HCT116 (cell line): ENCODE results near the gene ASPN. TPM values are rescaled to one million over a fixed set of nuclear protein-coding genes. Genes with fewer than 3 reads are reported as not detected.
A peak's percentile ranks its signal among the peaks of the same experiment; 100 is the strongest.

Experiments
- ATAC-seq: fragments of 200-7000 bp; cut with Tn5 transposase; 2 replicates; pipeline ENCODE4 v1.9.1; 2020; ENCODE audit warnings: mild to moderate bottlenecking, moderate library complexity
- BruUV-seq: library from RNA; stranded (reverse); fragments of 400-500 nt; replicated peaks from 2 replicates; lab custom pipeline; 2021; lab: Mats Ljungman, UMichigan
- CTCF ChIA-PET: fragments of 300-600 bp; sonication (Branson Sonifier 250); formaldehyde crosslinking; loops from one replicate; lab custom pipeline; 2021; ENCODE audit warnings: antibody characterized with exemption; lab: Charles Lee
- POLR2A ChIA-PET: fragments of 300-600, 350-600 bp; sonication (Branson Sonifier 250); formaldehyde crosslinking; loops from one replicate; lab custom pipeline; 2021; ENCODE audit warnings: antibody characterized with exemption; lab: Charles Lee
- RAD21 ChIA-PET, 2 experiments: fragments of 300-600 bp; sonication (Branson Sonifier 250); formaldehyde crosslinking; loops; one replicate each; lab custom pipeline; 2023; ENCODE audit warnings: low total read pairs in 2 of 2; ENCODE audit not compliant: uncharacterized antibody in 2 of 2, unreplicated experiment in 2 of 2, low non-redundant PET in 1 of 2; lab: Charles Lee
- DNase-seq: peaks from one replicate; pipeline ENCODE4 v3.0.0-alpha.2; 2010; ENCODE audit warnings: low read depth, low spot score
- H2AFZ ChIP-seq: fragments of 200-600 bp; shearing (Covaris generic), sonication (generic); 2 replicates; pipeline ENCODE4 v1.6.1; 2017; ENCODE audit warnings: low read depth, mixed run types, mixed read lengths, antibody characterized with exemption, low read length; ENCODE audit not compliant: poor library complexity, severe bottlenecking
- H3K27ac ChIP-seq: 2 replicates; pipeline ENCODE4 v1.5.1; 2012; ENCODE audit warnings: low read depth, low read length
- H3K27me3 ChIP-seq: fragments of 200-600 bp; sonication (generic); 2 replicates; pipeline ENCODE4 v1.6.1; 2016; ENCODE audit warnings: mixed run types, low read length, mixed read lengths; ENCODE audit not compliant: insufficient read depth
- H3K36me3 ChIP-seq, 2 experiments: fragments of 200-500 bp in 1 of 2; fragments of 200-600 bp in 1 of 2; sonication (Bioruptor generic) in 1 of 2; sonication (generic) in 1 of 2; 2 replicates each; pipeline versions ENCODE4 v1.5.1 to v1.6.1; 2014 to 2016; ENCODE audit warnings: low read length in 2 of 2, inconsistent platforms in 1 of 2, mixed read lengths in 1 of 2, mixed run types in 1 of 2; ENCODE audit not compliant: insufficient read depth in 2 of 2, control insufficient read depth in 1 of 2
- H3K4me1 ChIP-seq, 2 experiments: fragments of 200-600 bp in 1 of 2; sonication (generic) in 1 of 2; 2 replicates each; pipeline versions ENCODE4 v1.5.1 to v1.6.1; 2012 to 2017; ENCODE audit warnings: low read length in 2 of 2, inconsistent platforms in 1 of 2, mild to moderate bottlenecking in 1 of 2, mixed read lengths in 1 of 2, mixed run types in 1 of 2, moderate library complexity in 1 of 2; ENCODE audit not compliant: insufficient read depth in 2 of 2, control insufficient read depth in 1 of 2
- H3K4me2 ChIP-seq: fragments of 200-600 bp; sonication (generic); 2 replicates; pipeline ENCODE4 v1.6.1; 2017; ENCODE audit warnings: mixed run types, low read length, mixed read lengths
- H3K4me3 ChIP-seq, 2 experiments: fragments of 200-600 bp in 1 of 2; sonication (generic) in 1 of 2; replicated peaks in 1 of 2; 2 replicates each; pipeline ENCODE4 v1.5.1; 2011 to 2016; ENCODE audit warnings: low read length in 2 of 2, control low read depth in 1 of 2, low read depth in 1 of 2, mild to moderate bottlenecking in 1 of 2, mixed read lengths in 1 of 2, mixed run types in 1 of 2
- H3K79me2 ChIP-seq: fragments of 200-600 bp; sonication (generic); 2 replicates; pipeline ENCODE4 v1.6.1; 2017; ENCODE audit warnings: mild to moderate bottlenecking, mixed run types, low read length, moderate library complexity, mixed read lengths; ENCODE audit not compliant: insufficient read depth
- H3K9ac ChIP-seq: fragments of 200-600 bp; sonication (generic); 2 replicates; pipeline ENCODE4 v1.6.1; 2016; ENCODE audit warnings: low read length, mixed read lengths
- H3K9me2 ChIP-seq: fragments of 200-600 bp; sonication (generic), shearing (Covaris generic); 2 replicates; pipeline ENCODE4 v1.6.1; 2017; ENCODE audit warnings: mixed run types, mild to moderate bottlenecking, moderate library complexity; ENCODE audit not compliant: insufficient read depth
- H3K9me3 ChIP-seq, 2 experiments: fragments of 200-500 bp in 1 of 2; fragments of 200-600 bp in 1 of 2; sonication (Bioruptor generic) in 1 of 2; sonication (generic) in 1 of 2; 2 replicates each; pipeline ENCODE4 v1.6.1; 2014 to 2017; ENCODE audit warnings: low read length in 2 of 2, mixed read lengths in 2 of 2, inconsistent platforms in 1 of 2, low read depth in 1 of 2, mild to moderate bottlenecking in 1 of 2, mixed run types in 1 of 2, moderate library complexity in 1 of 2; ENCODE audit not compliant: control insufficient read depth in 1 of 2, insufficient read depth in 1 of 2
- H4K20me1 ChIP-seq: fragments of 200-600 bp; sonication (generic), shearing (Covaris generic); 2 replicates; pipeline ENCODE4 v1.6.1; 2017; ENCODE audit warnings: mixed run types, mild to moderate bottlenecking, moderate library complexity; ENCODE audit not compliant: insufficient read depth
- CBX3 ChIP-seq: IDR thresholded peaks from 2 replicates; pipeline ENCODE4 v1.6.1; 2012; ENCODE audit warnings: low read depth
- EZH2phosphoT487 ChIP-seq: fragments of 200-600 bp; IDR thresholded peaks from 2 replicates; pipeline ENCODE4 v1.6.1; 2018; ENCODE audit warnings: antibody characterized with exemption, borderline replicate concordance
- FOSL1 ChIP-seq: IDR thresholded peaks from 2 replicates; pipeline ENCODE4 v1.6.1; 2012; ENCODE audit warnings: low read depth
- POLR2AphosphoS5 ChIP-seq: IDR thresholded peaks from 2 replicates; pipeline ENCODE4 v1.6.1; 2011; ENCODE audit warnings: mild to moderate bottlenecking, low read depth, low read length, moderate library complexity
- REST ChIP-seq: IDR thresholded peaks from 2 replicates; pipeline ENCODE4 v1.6.1; 2012; ENCODE audit warnings: low read depth
- SP1 ChIP-seq: IDR thresholded peaks from 2 replicates; pipeline ENCODE4 v1.6.1; 2012; ENCODE audit warnings: low read depth
- YY1 ChIP-seq: IDR thresholded peaks from 2 replicates; pipeline ENCODE4 v1.6.1; 2011; ENCODE audit warnings: low read length, low read depth, moderate library complexity, mild to moderate bottlenecking; ENCODE audit not compliant: insufficient replicate concordance; ENCODE audit errors: extremely low read depth
- ZNF274 ChIP-seq: fragments of 200-500 bp; sonication (Bioruptor generic); IDR thresholded peaks from 2 replicates; pipeline ENCODE4 v1.6.1; 2014; ENCODE audit warnings: mild to moderate bottlenecking, low read depth, low read length, inconsistent platforms
- intact Hi-C: fragments of 100-400 bp; cut with micrococcal nuclease; formaldehyde crosslinking; loops from 2 replicates; pipeline ENCODE4 v1.10.0; 2022
- total RNA-seq: library from RNA; stranded (reverse); gene quantifications from one replicate; pipeline ENCODE4 v1.2.1, GENCODE V29; 2021; ENCODE audit not compliant: unreplicated experiment

ASPN gene
- total RNA-seq, 1 experiment from 2014 or later, result not detected

DNA sequence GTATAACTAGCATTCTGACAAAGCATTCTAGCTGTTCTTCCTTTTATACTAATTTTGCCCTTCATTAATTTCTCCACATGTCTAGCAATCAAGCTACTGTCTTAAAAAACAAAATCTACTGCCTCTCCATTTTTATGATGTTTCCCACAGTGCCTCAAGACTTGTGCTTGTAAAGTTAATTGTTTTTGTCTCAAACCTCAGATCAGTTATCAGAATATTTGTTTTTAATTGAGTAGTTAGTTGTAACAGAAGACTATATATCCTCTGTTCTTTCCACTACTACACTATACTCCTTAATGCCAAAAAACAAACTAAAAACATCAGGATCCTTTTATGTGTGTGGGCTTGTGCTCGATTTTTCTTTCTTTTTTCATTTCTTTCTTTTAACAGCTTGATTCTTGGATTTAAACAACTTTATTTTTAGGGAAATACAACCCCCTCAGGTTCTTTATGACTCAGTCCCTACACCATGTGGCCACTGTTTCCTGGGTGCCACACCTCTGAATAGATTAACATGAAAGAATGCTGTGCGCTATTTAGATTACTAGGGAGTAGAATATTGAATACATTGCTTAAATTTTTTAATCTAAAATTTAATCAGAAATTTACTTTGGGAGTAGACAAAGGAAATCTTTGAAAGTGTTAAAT, 1.2 kb downstream of the ASPN start:
- CTCF ChIA-PET, result interaction anchor here (1.5 to 1.9 kb wide), 2 partner anchors 9 to 21 kb away, joined by 4 read pairs; no protein-coding TSS in a partner anchor
- no peaks in the 10 kb centered on the region for H3K79me2 ChIP-seq
- RAD21 ChIA-PET, result no interaction called here
- no peaks in the 10 kb centered on the region for H3K9me3 ChIP-seq
- DNase-seq, result no peak
- peaks cover 0 to 14% of the 10 kb centered on the region in 2 experiments; a peak in 2 of 4 replicates for H3K4me1 ChIP-seq
- no peak overlapping the region for H3K27ac ChIP-seq
- BruUV-seq, result no TSS peak
- TF ChIP-seq FOSL1 (peak; percentile 40), EZH2phosphoT487 (no peak)
- TF ChIP-seq, all 23 proteins: peak for 1
- Histone ChIP-seq H3K9me2 (no peaks in the 10 kb centered on the region), H3K27me3 (no peaks in the 10 kb centered on the region), H2AFZ (no peak overlapping the region), H3K36me3 (no peaks in the 10 kb centered on the region), H4K20me1 (no peaks in the 10 kb centered on the region), H3K4me2 (peak overlapping the region; percentile 43), H3K9ac (no peak overlapping the region), H3K4me3 (no peak overlapping the region)
- POLR2A ChIA-PET, result no interaction called here
- intact Hi-C loops, result no loop called here
- peak; percentile 75; the same call in 1 of the 2 replicates for ATAC-seq

DNA sequence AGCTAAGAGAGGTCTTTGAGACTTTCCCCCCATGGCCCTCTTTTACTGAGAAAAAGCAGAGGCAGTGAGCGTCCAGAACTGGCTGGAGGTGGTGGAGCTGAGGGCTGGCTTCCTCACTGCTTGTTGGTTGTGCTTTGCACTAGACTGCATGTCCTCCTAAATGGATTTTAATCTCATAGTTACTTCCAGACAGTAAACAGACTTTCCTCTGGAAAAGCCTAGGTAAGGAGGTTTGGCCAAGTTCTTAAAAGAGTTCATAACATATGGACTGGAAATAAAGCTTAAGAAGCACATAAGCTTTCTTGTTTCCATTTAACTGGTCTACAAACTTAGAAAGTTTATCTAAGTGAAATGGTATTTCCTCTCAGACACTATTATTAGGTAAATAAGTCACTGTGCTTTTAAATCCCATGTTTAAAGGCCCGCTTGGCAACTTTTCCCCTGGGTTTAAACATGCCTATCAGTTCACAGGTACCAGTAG, 2.0 kb downstream of the ASPN start:
- POLR2A ChIA-PET, result no interaction called here
- CTCF ChIA-PET, result interaction anchor here (1.5 to 1.9 kb wide), 2 partner anchors 9 to 22 kb away, joined by 4 read pairs; no protein-coding TSS in a partner anchor
- no peak for ATAC-seq
- no TSS peak for BruUV-seq
- Histone ChIP-seq H3K36me3 (no peaks in the 10 kb centered on the region), H3K9me2 (no peaks in the 10 kb centered on the region), H4K20me1 (no peaks in the 10 kb centered on the region), H3K27me3 (no peaks in the 10 kb centered on the region)
- DNase-seq, result no peak
- intact Hi-C loops, result no loop called here
- TF ChIP-seq REST (no peak), EZH2phosphoT487 (no peak), CBX3 (no peak), POLR2AphosphoS5 (no peak), YY1 (no peak), ZNF274 (no peak), SP1 (no peak)
- TF ChIP-seq, all 23 proteins: peak for 0
- Histone ChIP-seq H3K79me2 (no peaks in the 10 kb centered on the region), H3K4me2 (no peak overlapping the region), H3K9ac (no peak overlapping the region), H2AFZ (no peak overlapping the region), H3K27ac (no peak overlapping the region), H3K4me1 (peaks cover 0 to 14% of the 10 kb centered on the region in 2 experiments; a peak in 2 of 4 replicates), H3K4me3 (no peak overlapping the region), H3K9me3 (no peaks in the 10 kb centered on the region)
- RAD21 ChIA-PET, result interaction anchor here in 1 of 2 experiments (0.5 kb wide), 1 partner anchor 366 kb away, joined by 3 read pairs; no protein-coding TSS in a partner anchor
